GM18870 (cell line): ENCODE results near the gene CD81.

ENCODE experiments used
- ATAC-seq: cut with Tn5 transposase; IDR thresholded peaks from one replicate; pipeline ENCODE4 v1.9.1; 2021; ENCODE audit warnings: moderate library complexity; ENCODE audit not compliant: unreplicated experiment

The CD81 gene

GRCh38 chr11:2388431-2389376, 11.6 kb downstream of the CD81 start:
- ATAC-seq: no peak

- ATAC-seq: no peak
These were observed 12.4 kb downstream of the CD81 start for GRCh38 chr11:2389377-2390026.

- ATAC-seq: no peak
These were observed 13.1 kb downstream of the CD81 start for GRCh38 chr11:2390091-2390724.

GRCh38 chr11:2390725-2391151, 13.6 kb downstream of the CD81 start:
- no peak for ATAC-seq

GRCh38 chr11:2391181-2391975, 14.3 kb downstream of the CD81 start:
- ATAC-seq: no peak

GRCh38 chr11:2392241-2392959, 15.3 kb downstream of the CD81 start:
- no peak for ATAC-seq

GRCh38 chr11:2393111-2393868, 16.2 kb downstream of the CD81 start:
- ATAC-seq: no peak

- ATAC-seq: no peak
These were observed 17.1 kb downstream of the CD81 start for GRCh38 chr11:2393941-2394817.

GRCh38 chr11:2394818-2395105, 17.7 kb downstream of the CD81 start:
- ATAC-seq: no peak

- no peak for ATAC-seq
These were observed 18.2 kb downstream of the CD81 start for GRCh38 chr11:2395211-2395730.

GRCh38 chr11:2395856-2396255, 18.7 kb downstream of the CD81 start:
- ATAC-seq: no peak

- no peak for ATAC-seq
These were observed 19.4 kb downstream of the CD81 start for GRCh38 chr11:2396471-2396870.

- no peak for ATAC-seq
These were observed 19.9 kb downstream of the CD81 start for GRCh38 chr11:2397005-2397404.

GRCh38 chr11:2398664-2399355, 21.7 kb downstream of the CD81 start:
- no peak for ATAC-seq

- no peak for ATAC-seq
These were observed 22.5 kb downstream of the CD81 start for GRCh38 chr11:2399488-2400068.

- ATAC-seq: peak; percentile 78
These were observed 23.1 kb downstream of the CD81 start, which contains the start of gene TSSC4 for GRCh38 chr11:2400069-2400761. Gene TSSC4, plus strand, starts transcription at chr11:2400750. Its CDS starts 1,884 bp downstream, at chr11:2402634.
